Large intestine (tissue), 12 donors: ENCODE data around the gene MED7. TPM values are rescaled to one million over a fixed set of nuclear protein-coding genes. Genes with fewer than 3 reads are reported as not detected.
"Not testable (repeated sequence)": the region's sequence is repeated elsewhere in the genome, so short reads cannot be mapped to it uniquely, and the experiment has no call there.

Experiments
- DNase-seq, 2 donors: peaks; one replicate each; pipeline versions ENCODE4 v3.0.0 to v3.0.0-alpha.2; 2013
- H3K27ac ChIP-seq: one replicate; pipeline ENCODE4 v1.5.1; 2013; ENCODE audit warnings: low read length
- H3K27me3 ChIP-seq: 2 replicates; pipeline ENCODE4 v1.6.1; 2013; ENCODE audit warnings: low read length; ENCODE audit not compliant: control insufficient read depth, insufficient read depth
- H3K36me3 ChIP-seq: 2 replicates; pipeline ENCODE4 v1.6.1; 2013; ENCODE audit warnings: low read length; ENCODE audit not compliant: control insufficient read depth, insufficient read depth
- H3K4me1 ChIP-seq: one replicate; pipeline ENCODE4 v1.6.1; 2013; ENCODE audit warnings: low read length; ENCODE audit not compliant: control insufficient read depth, insufficient read depth
- H3K4me3 ChIP-seq: one replicate; pipeline ENCODE4 v1.5.1; 2013; ENCODE audit warnings: low read length
- H3K9me3 ChIP-seq: one replicate; pipeline ENCODE4 v1.6.1; 2013; ENCODE audit warnings: mild to moderate bottlenecking, low read depth, low read length, moderate library complexity; ENCODE audit not compliant: control insufficient read depth
- WGBS: methylation state at CpG from one replicate; pipeline ENCODE4 v1.1.5; 2013; ENCODE audit warnings: low lambda C conversion rate; ENCODE audit not compliant: insufficient coverage; 5-methylcytosine and 5-hydroxymethylcytosine counted together
- long read RNA-seq, 11 donors: transcript quantifications; one replicate each; lab custom pipeline, GENCODE V29; 2026
- polyA plus RNA-seq: library from polyadenylated mRNA; unstranded; fragments of 120-200 nt; gene quantifications from one replicate; pipeline ENCODE4 v1.2.1, GENCODE V29; 2013

MED7 gene
- polyA plus RNA-seq: 15.1 TPM
- long read RNA-seq, donor 1, transcript MED7-201 (2 exons, 2,402 nt): major isoform, 5 of 6 reads
- long read RNA-seq, donor 1, partial matches to known transcripts: 0 of 6 reads
- long read RNA-seq, donor 1, other reads (novel, unspliced or antisense): 0 of 6 reads
- long read RNA-seq, donor 2, transcript MED7-201 (2 exons, 2,402 nt): major isoform, 17 of 18 reads
- long read RNA-seq, donor 2, partial matches to known transcripts: 0 of 18 reads
- long read RNA-seq, donor 2, other reads (novel, unspliced or antisense): 0 of 18 reads
- long read RNA-seq, donor 3, transcript MED7-201 (2 exons, 2,402 nt): major isoform, 12 of 12 reads
- long read RNA-seq, donor 3, partial matches to known transcripts: 0 of 12 reads
- long read RNA-seq, donor 3, other reads (novel, unspliced or antisense): 0 of 12 reads
- long read RNA-seq, donor 4: 0 reads
- long read RNA-seq, donor 5, transcript MED7-201 (2 exons, 2,402 nt): major isoform, 6 of 7 reads
- long read RNA-seq, donor 5, partial matches to known transcripts: 0 of 7 reads
- long read RNA-seq, donor 5, other reads (novel, unspliced or antisense): 0 of 7 reads
- long read RNA-seq, donor 6, transcript MED7-201 (2 exons, 2,402 nt): major isoform, 6 of 6 reads
- long read RNA-seq, donor 6, partial matches to known transcripts: 0 of 6 reads
- long read RNA-seq, donor 6, other reads (novel, unspliced or antisense): 0 of 6 reads
- long read RNA-seq, donor 7, transcript MED7-201 (2 exons, 2,402 nt): major isoform, 6 of 6 reads
- long read RNA-seq, donor 7, partial matches to known transcripts: 0 of 6 reads
- long read RNA-seq, donor 7, other reads (novel, unspliced or antisense): 0 of 6 reads
- long read RNA-seq, donor 8, transcript MED7-201 (2 exons, 2,402 nt): major isoform, 14 of 17 reads
- long read RNA-seq, donor 8, partial matches to known transcripts: 0 of 17 reads
- long read RNA-seq, donor 8, other reads (novel, unspliced or antisense): 0 of 17 reads
- long read RNA-seq, donor 9, transcript MED7-201 (2 exons, 2,402 nt): major isoform, 10 of 12 reads
- long read RNA-seq, donor 9, partial matches to known transcripts: 0 of 12 reads
- long read RNA-seq, donor 9, other reads (novel, unspliced or antisense): 0 of 12 reads
- long read RNA-seq, donor 10, transcript MED7-201 (2 exons, 2,402 nt): major isoform, 15 of 31 reads
- long read RNA-seq, donor 10, partial matches to known transcripts: 14 of 31 reads
- long read RNA-seq, donor 10, other reads (novel, unspliced or antisense): 0 of 31 reads
- long read RNA-seq, donor 11, partial matches to known transcripts: 0 of 4 reads
- long read RNA-seq, donor 11, other reads (novel, unspliced or antisense): 0 of 4 reads

- peak; percentile 98 to 99 for DNase-seq
- WGBS: no CpG with 5 or more reads among the region's 48 CpGs
- H3K9me3 ChIP-seq: no peaks in the 10 kb centered on the region
- peaks cover 11% of the 10 kb centered on the region for H3K4me1 ChIP-seq
- H3K27me3 ChIP-seq: no peaks in the 10 kb centered on the region
- H3K4me3 ChIP-seq: peak within 1 kb of the TSS; percentile 86
- peak within 1 kb of the TSS; percentile 89 for H3K27ac ChIP-seq
- peaks cover 11% of the 10 kb centered on the region for H3K36me3 ChIP-seq
These were observed at the start of gene MED7 for GRCh38 chr5:157142317-157143126. Gene MED7 (minus strand): TSS chr5:157142865. CDS start chr5:157139431, 3,434 bp downstream.

- WGBS: no CpG with 5 or more reads among the region's 7 CpGs
- no peaks in the 10 kb centered on the region for H3K27me3 ChIP-seq
- H3K27ac ChIP-seq: no peak overlapping the region
- no peak for DNase-seq
- no peak overlapping the region for H3K4me3 ChIP-seq
- no peaks in the 10 kb centered on the region for H3K4me1 ChIP-seq
- no peaks in the 10 kb centered on the region for H3K36me3 ChIP-seq
- H3K9me3 ChIP-seq: no peaks in the 10 kb centered on the region
These were observed 46.6 kb upstream of the MED7 start for GRCh38 chr5:157189223-157189622.

- Histone ChIP-seq H3K4me3 (no peak overlapping the region), H3K27ac (no peak overlapping the region), H3K27me3 (no peaks in the 10 kb centered on the region), H3K36me3 (no peaks in the 10 kb centered on the region), H3K9me3 (no peaks in the 10 kb centered on the region), H3K4me1 (no peaks in the 10 kb centered on the region)
- DNase-seq: no peak
These were observed 45.6 kb upstream of the MED7 start for GRCh38 chr5:157188270-157188669.

GRCh38 chr5:157187046-157187754 lies 44.5 kb upstream of the MED7 start:
- DNase-seq: no peak
- H3K27me3 ChIP-seq: no peaks in the 10 kb centered on the region

GRCh38 chr5:157186309-157187045 lies 43.8 kb upstream of the MED7 start:
- Histone ChIP-seq H3K4me3 (no peak overlapping the region), H3K27ac (no peak overlapping the region), H3K9me3 (no peaks in the 10 kb centered on the region), H3K36me3 (no peaks in the 10 kb centered on the region), H3K4me1 (no peaks in the 10 kb centered on the region), H3K27me3 (no peaks in the 10 kb centered on the region)
- WGBS: no CpG with 5 or more reads among the region's 12 CpGs
- DNase-seq: no peak

More at GRCh38 chr5:157187046-157187754, 44.5 kb upstream of the MED7 start:
- Histone ChIP-seq H3K4me3 (no peak overlapping the region), H3K27ac (no peak overlapping the region), H3K36me3 (no peaks in the 10 kb centered on the region), H3K9me3 (no peaks in the 10 kb centered on the region), H3K4me1 (no peaks in the 10 kb centered on the region)
- whole genome bisulfite sequencing: 55% methylated on average over 2 of the region's 5 CpGs

- WGBS: no CpG with 5 or more reads among the region's 6 CpGs
- not testable (repeated sequence) for H3K27me3 ChIP-seq, H3K4me1 ChIP-seq, H3K9me3 ChIP-seq, DNase-seq, H3K4me3 ChIP-seq, H3K27ac ChIP-seq, H3K36me3 ChIP-seq
These were observed 42.5 kb upstream of the MED7 start for GRCh38 chr5:157185122-157185521.

- no CpG with 5 or more reads among the region's 8 CpGs for WGBS
- Histone ChIP-seq H3K36me3 (no peaks in the 10 kb centered on the region), H3K4me1 (no peaks in the 10 kb centered on the region), H3K9me3 (no peaks in the 10 kb centered on the region), H3K27me3 (peaks cover 3% of the 10 kb centered on the region), H3K4me3 (no peak overlapping the region), H3K27ac (no peak overlapping the region)
- no peak for DNase-seq
These were observed 41.5 kb upstream of the MED7 start for GRCh38 chr5:157184117-157184670.

GRCh38 chr5:157182143-157182757 lies 39.6 kb upstream of the MED7 start:
- WGBS: 88% methylated on average over 2 of the region's 3 CpGs
- peaks cover 6% of the 10 kb centered on the region for H3K27me3 ChIP-seq
- H3K27ac ChIP-seq: no peak overlapping the region

More at GRCh38 chr5:157182143-157182757, 39.6 kb upstream of the MED7 start:
- Histone ChIP-seq H3K4me1 (no peaks in the 10 kb centered on the region), H3K9me3 (no peaks in the 10 kb centered on the region), H3K4me3 (no peak overlapping the region), H3K36me3 (no peaks in the 10 kb centered on the region)
- DNase-seq: no peak
